GM10266 (cell line): ENCODE measurements around the gene DIRAS3.

Experiments used
- DNase-seq: peaks from one replicate; pipeline ENCODE4 v3.0.0; 2012; ENCODE audit errors: extremely low spot score
- TF ChIP-seq, protein P1 (sequence below): IDR thresholded peaks from 2 replicates; pipeline ENCODE4 v1.5.1; 2012; ENCODE audit warnings: mild to moderate bottlenecking, low read depth; ENCODE audit not compliant: control insufficient read depth, insufficient read depth; ENCODE audit errors: missing control alignments

The DIRAS3 gene

GRCh38 chr1:68000191-68000590 lies 50.2 kb downstream of the DIRAS3 start:
- DNase-seq, result no peak
- TF ChIP-seq, protein P1, sequence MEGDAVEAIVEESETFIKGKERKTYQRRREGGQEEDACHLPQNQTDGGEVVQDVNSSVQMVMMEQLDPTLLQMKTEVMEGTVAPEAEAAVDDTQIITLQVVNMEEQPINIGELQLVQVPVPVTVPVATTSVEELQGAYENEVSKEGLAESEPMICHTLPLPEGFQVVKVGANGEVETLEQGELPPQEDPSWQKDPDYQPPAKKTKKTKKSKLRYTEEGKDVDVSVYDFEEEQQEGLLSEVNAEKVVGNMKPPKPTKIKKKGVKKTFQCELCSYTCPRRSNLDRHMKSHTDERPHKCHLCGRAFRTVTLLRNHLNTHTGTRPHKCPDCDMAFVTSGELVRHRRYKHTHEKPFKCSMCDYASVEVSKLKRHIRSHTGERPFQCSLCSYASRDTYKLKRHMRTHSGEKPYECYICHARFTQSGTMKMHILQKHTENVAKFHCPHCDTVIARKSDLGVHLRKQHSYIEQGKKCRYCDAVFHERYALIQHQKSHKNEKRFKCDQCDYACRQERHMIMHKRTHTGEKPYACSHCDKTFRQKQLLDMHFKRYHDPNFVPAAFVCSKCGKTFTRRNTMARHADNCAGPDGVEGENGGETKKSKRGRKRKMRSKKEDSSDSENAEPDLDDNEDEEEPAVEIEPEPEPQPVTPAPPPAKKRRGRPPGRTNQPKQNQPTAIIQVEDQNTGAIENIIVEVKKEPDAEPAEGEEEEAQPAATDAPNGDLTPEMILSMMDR, result no peak

DNA sequence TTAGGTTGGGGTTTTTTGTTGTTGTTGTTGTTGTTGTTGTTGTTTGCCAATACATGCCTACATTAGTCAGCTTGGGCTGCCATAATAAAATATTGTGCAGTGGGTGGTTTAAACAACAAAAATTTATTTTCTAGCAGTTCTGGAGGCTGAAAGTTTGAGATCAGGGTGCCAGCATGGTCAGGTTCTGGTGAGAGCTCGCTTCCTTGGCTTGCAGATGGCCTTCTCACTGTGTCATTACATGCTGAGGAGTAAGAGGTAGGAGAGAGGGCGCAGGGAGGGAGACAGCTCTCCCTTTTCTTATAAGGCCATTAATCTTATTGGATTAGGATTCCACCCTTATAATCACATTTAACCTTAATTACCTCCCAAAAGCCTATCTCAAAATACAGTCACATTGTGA lies 52.7 kb downstream of the DIRAS3 start:
- DNase-seq, result no peak
- TF ChIP-seq, protein P1, result no peak
